GM19468 (cell line): ENCODE measurements around the gene CNTNAP2.
"Not testable (repeated sequence)": the region's sequence is repeated elsewhere in the genome, so short reads cannot be mapped to it uniquely, and the experiment has no call there.

Experiments
- ATAC-seq: cut with Tn5 transposase; IDR thresholded peaks from one replicate; pipeline ENCODE4 v1.9.1; 2021; ENCODE audit warnings: mild to moderate bottlenecking, moderate library complexity, moderate number of reproducible peaks; ENCODE audit not compliant: unreplicated experiment; ENCODE audit errors: extremely low read depth

Gene CNTNAP2

GRCh38 chr7:148056406-148056805 is 1939.8 kb downstream of the CNTNAP2 start:
- no peak for ATAC-seq

GRCh38 chr7:148058092-148058491 is 1941.5 kb downstream of the CNTNAP2 start:
- ATAC-seq = no peak

- ATAC-seq = no peak
Observed at GRCh38 chr7:148058753-148059152, 1942.2 kb downstream of the CNTNAP2 start.

- ATAC-seq = no peak
Observed at GRCh38 chr7:148060724-148061123, 1944.1 kb downstream of the CNTNAP2 start.

GRCh38 chr7:148078111-148078510 is 1961.5 kb downstream of the CNTNAP2 start:
- ATAC-seq = not testable (repeated sequence)

- no peak for ATAC-seq
Observed at GRCh38 chr7:148079206-148080080, 1962.8 kb downstream of the CNTNAP2 start.

GRCh38 chr7:148083448-148083847 is 1966.8 kb downstream of the CNTNAP2 start:
- no peak for ATAC-seq

GRCh38 chr7:148084138-148084537 is 1967.5 kb downstream of the CNTNAP2 start:
- ATAC-seq = no peak

GRCh38 chr7:148091882-148092281 is 1975.3 kb downstream of the CNTNAP2 start:
- no peak for ATAC-seq

- ATAC-seq = no peak
Observed at GRCh38 chr7:148093375-148094166, 1977.0 kb downstream of the CNTNAP2 start.

- no peak for ATAC-seq
Observed at GRCh38 chr7:148095066-148095465, 1978.5 kb downstream of the CNTNAP2 start.

GRCh38 chr7:148104136-148104716 is 1987.6 kb downstream of the CNTNAP2 start:
- no peak for ATAC-seq

- ATAC-seq = no peak
Observed at GRCh38 chr7:148104924-148105323, 1988.3 kb downstream of the CNTNAP2 start.

GRCh38 chr7:148105853-148106252 is 1989.3 kb downstream of the CNTNAP2 start:
- ATAC-seq = no peak

GRCh38 chr7:148107443-148108127 is 1991.0 kb downstream of the CNTNAP2 start:
- ATAC-seq = no peak

GRCh38 chr7:148108381-148108780 is 1991.8 kb downstream of the CNTNAP2 start:
- ATAC-seq = no peak

- no peak for ATAC-seq
Observed at GRCh38 chr7:148110097-148110868, 1993.7 kb downstream of the CNTNAP2 start.

GRCh38 chr7:148114804-148115203 is 1998.2 kb downstream of the CNTNAP2 start:
- ATAC-seq = no peak

GRCh38 chr7:148115308-148115707 is 1998.7 kb downstream of the CNTNAP2 start:
- no peak for ATAC-seq

GRCh38 chr7:148116195-148116594 is 1999.6 kb downstream of the CNTNAP2 start:
- no peak for ATAC-seq
